Liver (tissue), 9 donors: ENCODE results near the gene MAN2A1. TPM values are rescaled to one million over a fixed set of nuclear protein-coding genes. Genes with fewer than 3 reads are reported as not detected.

Experiments
- DNase-seq: peaks from one replicate; pipeline ENCODE4 v3.0.0-alpha.2; 2017; ENCODE audit warnings: low spot score
- H3K27ac ChIP-seq, 2 donors: one replicate each; pipeline ENCODE4 v1.7.0; 2013; ENCODE audit warnings: inconsistent platforms in 2 of 2, low read length in 2 of 2, control low read depth in 1 of 2, low read depth in 1 of 2, mild to moderate bottlenecking in 1 of 2
- H3K27me3 ChIP-seq, 4 donors: one replicate each; pipeline versions ENCODE4 v1.6.1 to v1.7.0; 2013; ENCODE audit warnings: low read length in 3 of 4, inconsistent platforms in 1 of 4, mild to moderate bottlenecking in 1 of 4, moderate library complexity in 1 of 4; ENCODE audit not compliant: control insufficient read depth in 4 of 4, insufficient read depth in 4 of 4
- H3K36me3 ChIP-seq, 4 donors: one replicate each; pipeline versions ENCODE4 v1.6.1 to v1.7.0; 2013; ENCODE audit warnings: low read length in 3 of 4, mild to moderate bottlenecking in 3 of 4, low read depth in 1 of 4, moderate library complexity in 1 of 4; ENCODE audit not compliant: control insufficient read depth in 4 of 4, insufficient read depth in 3 of 4
- H3K4me1 ChIP-seq, 4 donors: one replicate each; pipeline versions ENCODE4 v1.6.1 to v1.7.0; 2013; ENCODE audit warnings: low read length in 3 of 4, mild to moderate bottlenecking in 3 of 4, moderate library complexity in 1 of 4; ENCODE audit not compliant: control insufficient read depth in 4 of 4, insufficient read depth in 4 of 4
- H3K4me3 ChIP-seq, 3 donors: one replicate each; pipeline versions ENCODE4 v1.6.1 to v1.7.0; 2013; ENCODE audit warnings: low read length in 3 of 3, control low read depth in 1 of 3, low read depth in 1 of 3, mild to moderate bottlenecking in 1 of 3
- H3K9ac ChIP-seq, 2 donors: one replicate each; pipeline ENCODE4 v1.7.0; 2013; ENCODE audit warnings: low read length in 2 of 2, mild to moderate bottlenecking in 2 of 2, moderate library complexity in 2 of 2, control low read depth in 1 of 2, low read depth in 1 of 2
- H3K9me3 ChIP-seq, 4 donors: one replicate each; pipeline versions ENCODE4 v1.6.1 to v1.7.0; 2013; ENCODE audit warnings: low read length in 3 of 4; ENCODE audit not compliant: control insufficient read depth in 4 of 4
- ATF3 ChIP-seq: IDR thresholded peaks from 2 replicates; pipeline ENCODE4 v1.6.1; 2016; ENCODE audit warnings: antibody characterized with exemption
- CTCF ChIP-seq: fragments of 150-350 bp; IDR thresholded peaks from 2 replicates; pipeline ENCODE4 v1.5.1; 2017; ENCODE audit warnings: improper control_type of control experiment, low read depth, low read length; ENCODE audit not compliant: missing input control
- EGR1 ChIP-seq, 2 donors: IDR thresholded peaks; 2 replicates each; pipeline ENCODE4 v1.6.1; 2016 to 2018; ENCODE audit warnings: antibody characterized with exemption in 2 of 2, low read depth in 2 of 2
- FOXA2 ChIP-seq: IDR thresholded peaks from 2 replicates; pipeline ENCODE4 v1.6.1; 2016; ENCODE audit warnings: antibody characterized with exemption
- GABPA ChIP-seq, 2 donors: IDR thresholded peaks in 1 of 2; conservative IDR thresholded peaks in 1 of 2; 2 replicates each; pipeline ENCODE4 v1.6.1; 2016; ENCODE audit warnings: antibody characterized with exemption in 2 of 2, mild to moderate bottlenecking in 1 of 2, moderate library complexity in 1 of 2
- HNF4A ChIP-seq, 2 donors: conservative IDR thresholded peaks; 2 replicates each; pipeline ENCODE4 v1.6.1; 2016; ENCODE audit warnings: antibody characterized with exemption in 2 of 2, mild to moderate bottlenecking in 2 of 2
- HNF4G ChIP-seq: IDR thresholded peaks from 2 replicates; pipeline ENCODE4 v1.6.1; 2016; ENCODE audit warnings: antibody characterized with exemption
- JUND ChIP-seq, 2 donors: IDR thresholded peaks; 2 replicates each; pipeline ENCODE4 v1.6.1; 2016; ENCODE audit warnings: antibody characterized with exemption in 2 of 2
- RXRA ChIP-seq, 2 donors: IDR thresholded peaks; 2 replicates each; pipeline ENCODE4 v1.6.1; 2017 to 2018; ENCODE audit warnings: antibody characterized with exemption in 2 of 2, mild to moderate bottlenecking in 1 of 2
- TAF1 ChIP-seq: conservative IDR thresholded peaks from 2 replicates; pipeline ENCODE4 v1.6.1; 2016; ENCODE audit warnings: antibody characterized with exemption, mild to moderate bottlenecking
- WGBS: extraction: QIAGEN DNeasy Blood & Tissue Kit; methylation state at CpG from one replicate; pipeline ENCODE4 v1.1.7; 2013; 5-methylcytosine and 5-hydroxymethylcytosine counted together
- polyA plus RNA-seq, 2 donors: library from polyadenylated mRNA; stranded (reverse) in 1 of 2; unstranded in 1 of 2; fragments of 200-250 nt in 1 of 2; fragments of >200 nt in 1 of 2; fragmentation: Nextera tagmentation in 1 of 2; extraction: Ambion mirVana in 1 of 2; gene quantifications; one replicate each; pipeline versions ENCODE4 v1.2.1 to v1.2.3, GENCODE V29; 2013 to 2015
- total RNA-seq, 2 donors: library from RNA; depleted of rRNA; stranded (reverse); fragments of >200 nt; gene quantifications; one replicate each; pipeline ENCODE4 v1.2.3, GENCODE V29; 2014
- TF ChIP-seq, protein P1 (sequence below): IDR thresholded peaks from 2 replicates; pipeline ENCODE4 v1.6.1; 2016; ENCODE audit warnings: antibody characterized with exemption
- TF ChIP-seq, protein P2 (sequence below): IDR thresholded peaks from 2 replicates; pipeline ENCODE4 v1.6.1; 2016; ENCODE audit warnings: antibody characterized with exemption, mild to moderate bottlenecking
- donor health status: healthy.
- donor health status: healthy.
- donor health status: healthy.
- donor health status: healthy.
- donor health status: healthy.

MAN2A1 gene
- total and polyA plus RNA-seq, 4 donors: 21.4 to 82.8 (median 47.3) TPM

- Histone ChIP-seq H3K4me1 (no peaks in the 10 kb centered on the region), H3K9ac (no peak overlapping the region), H3K27me3 (no peaks in the 10 kb centered on the region), H3K27ac (no peak overlapping the region), H3K9me3 (no peaks in the 10 kb centered on the region), H3K36me3 (no peaks in the 10 kb centered on the region), H3K4me3 (no peak overlapping the region)
- 67% methylated on average over 4 of the region's 4 CpGs for WGBS
- TF ChIP-seq HNF4A (conservative IDR thresholded peaks at IDR 0.05) (no peak), JUND (IDR thresholded peaks at IDR 0.05) (no peak), FOXA2 (no peak), RXRA (IDR thresholded peaks at IDR 0.05) (no peak), TAF1 (no peak), EGR1 (IDR thresholded peaks at IDR 0.05; ENCODE audit: low read depth in 2 of 2) (no peak)
- TF ChIP-seq, protein P1, sequence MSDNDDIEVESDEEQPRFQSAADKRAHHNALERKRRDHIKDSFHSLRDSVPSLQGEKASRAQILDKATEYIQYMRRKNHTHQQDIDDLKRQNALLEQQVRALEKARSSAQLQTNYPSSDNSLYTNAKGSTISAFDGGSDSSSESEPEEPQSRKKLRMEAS: no peak
- no peak for DNase-seq
Observed at GRCh38 chr5:109649318-109649717, 40.4 kb upstream of the MAN2A1 start.

DNA sequence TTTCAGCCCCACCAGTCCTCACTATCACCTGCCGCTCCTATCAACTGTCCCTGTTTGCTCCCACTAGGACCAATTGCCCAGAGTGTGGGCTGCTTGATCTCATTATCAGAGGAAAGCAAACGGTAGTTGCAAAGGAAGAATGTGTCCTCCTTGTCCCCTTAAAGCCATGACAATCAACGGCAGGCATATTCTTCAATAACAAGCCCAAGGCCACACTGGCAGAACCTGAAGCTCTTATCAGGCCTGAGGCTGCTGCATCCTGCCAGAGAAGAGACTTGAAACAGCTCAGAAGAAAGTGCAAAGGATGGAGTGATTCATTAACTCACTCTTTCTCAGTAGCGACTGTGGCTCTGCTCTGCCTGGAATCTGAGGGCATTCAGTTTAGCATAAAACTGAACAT, 39.2 kb upstream of the MAN2A1 start:
- no peak overlapping the region for H3K27ac ChIP-seq
- no peaks in the 10 kb centered on the region for H3K27me3 ChIP-seq
- no peaks in the 10 kb centered on the region for H3K36me3 ChIP-seq
- no peaks in the 10 kb centered on the region for H3K4me1 ChIP-seq
- no peak overlapping the region for H3K9ac ChIP-seq
- WGBS: 56% methylated on average over 4 of the region's 4 CpGs
- TF ChIP-seq EGR1 (IDR thresholded peaks at IDR 0.05; ENCODE audit: low read depth in 2 of 2) (no peak), TAF1 (no peak), GABPA (IDR thresholded peaks at IDR 0.05 in 1 of 2, conservative IDR thresholded peaks at IDR 0.05 in 1 of 2) (no peak), CTCF (no peak), ATF3 (no peak), HNF4G (no peak), RXRA (IDR thresholded peaks at IDR 0.05) (no peak), JUND (IDR thresholded peaks at IDR 0.05) (no peak)
- TF ChIP-seq, protein P2, sequence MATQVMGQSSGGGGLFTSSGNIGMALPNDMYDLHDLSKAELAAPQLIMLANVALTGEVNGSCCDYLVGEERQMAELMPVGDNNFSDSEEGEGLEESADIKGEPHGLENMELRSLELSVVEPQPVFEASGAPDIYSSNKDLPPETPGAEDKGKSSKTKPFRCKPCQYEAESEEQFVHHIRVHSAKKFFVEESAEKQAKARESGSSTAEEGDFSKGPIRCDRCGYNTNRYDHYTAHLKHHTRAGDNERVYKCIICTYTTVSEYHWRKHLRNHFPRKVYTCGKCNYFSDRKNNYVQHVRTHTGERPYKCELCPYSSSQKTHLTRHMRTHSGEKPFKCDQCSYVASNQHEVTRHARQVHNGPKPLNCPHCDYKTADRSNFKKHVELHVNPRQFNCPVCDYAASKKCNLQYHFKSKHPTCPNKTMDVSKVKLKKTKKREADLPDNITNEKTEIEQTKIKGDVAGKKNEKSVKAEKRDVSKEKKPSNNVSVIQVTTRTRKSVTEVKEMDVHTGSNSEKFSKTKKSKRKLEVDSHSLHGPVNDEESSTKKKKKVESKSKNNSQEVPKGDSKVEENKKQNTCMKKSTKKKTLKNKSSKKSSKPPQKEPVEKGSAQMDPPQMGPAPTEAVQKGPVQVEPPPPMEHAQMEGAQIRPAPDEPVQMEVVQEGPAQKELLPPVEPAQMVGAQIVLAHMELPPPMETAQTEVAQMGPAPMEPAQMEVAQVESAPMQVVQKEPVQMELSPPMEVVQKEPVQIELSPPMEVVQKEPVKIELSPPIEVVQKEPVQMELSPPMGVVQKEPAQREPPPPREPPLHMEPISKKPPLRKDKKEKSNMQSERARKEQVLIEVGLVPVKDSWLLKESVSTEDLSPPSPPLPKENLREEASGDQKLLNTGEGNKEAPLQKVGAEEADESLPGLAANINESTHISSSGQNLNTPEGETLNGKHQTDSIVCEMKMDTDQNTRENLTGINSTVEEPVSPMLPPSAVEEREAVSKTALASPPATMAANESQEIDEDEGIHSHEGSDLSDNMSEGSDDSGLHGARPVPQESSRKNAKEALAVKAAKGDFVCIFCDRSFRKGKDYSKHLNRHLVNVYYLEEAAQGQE: no peak
- TF ChIP-seq, protein P1: no peak
- no peaks in the 10 kb centered on the region for H3K9me3 ChIP-seq
- DNase-seq: no peak
- H3K4me3 ChIP-seq: no peak overlapping the region
